ENCODE results near the gene DMPK.
"Not testable (repeated sequence)": the region's sequence is repeated elsewhere in the genome, so short reads cannot be mapped to it uniquely, and the experiment has no call there.

DMPK gene

DNA sequence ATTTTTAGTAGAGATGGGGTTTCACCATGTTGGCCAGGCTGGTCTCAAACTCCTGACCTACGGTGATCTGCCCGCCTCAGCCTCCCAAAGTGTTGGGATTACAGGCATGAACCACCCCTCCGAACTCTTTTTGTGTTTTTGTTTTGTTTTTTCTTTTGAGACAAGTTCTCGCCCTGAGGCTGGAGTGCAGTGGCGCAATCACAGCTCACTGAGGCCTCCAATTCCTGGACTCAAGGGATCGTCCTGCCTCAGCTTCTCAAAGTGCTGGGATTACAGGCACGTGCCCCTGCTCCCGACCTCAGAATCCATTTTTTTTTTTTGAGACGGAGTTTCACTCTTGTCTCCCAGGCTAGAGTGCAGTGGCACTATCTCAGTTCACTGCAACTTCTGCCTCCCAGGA is 24.6 kb downstream of the DMPK start:
- H3K27me3 ChIP-seq (ENCODE audit: control insufficient read depth, insufficient read depth, low read length) = peaks cover 3% of the 10 kb centered on the region; the same call in 1 of the 2 replicates

GRCh38 chr19:45754323-45754722 is 28.0 kb downstream of the DMPK start:
- H3K27ac ChIP-seq (ENCODE audit: low read depth, low read length) = no peak overlapping the region
- no peaks in the 10 kb centered on the region for H3K9me3 ChIP-seq (ENCODE audit: control insufficient read depth, insufficient read depth, low read length)
- no peak overlapping the region for H3K9ac ChIP-seq (ENCODE audit: low read depth, low read length)
- no peak overlapping the region for H3K4me3 ChIP-seq (ENCODE audit: low read depth, low read length)
- 0 out of 2 replicates have a peak, but pooled peaks cover 3% of the 10 kb centered on the region for H3K4me1 ChIP-seq (ENCODE audit: control insufficient read depth, insufficient read depth, low read length)
- H3K27me3 ChIP-seq (ENCODE audit: control insufficient read depth, insufficient read depth, low read length) = peaks cover 3% of the 10 kb centered on the region; the same call in 1 of the 2 replicates
- H3K36me3 ChIP-seq (ENCODE audit: control insufficient read depth, insufficient read depth, low read length) = no peaks in the 10 kb centered on the region

More for the DNA sequence above, 24.6 kb downstream of the DMPK start:
- Histone ChIP-seq H3K9ac (ENCODE audit: low read depth, low read length) (no peak overlapping the region), H3K36me3 (ENCODE audit: control insufficient read depth, insufficient read depth, low read length) (no peaks in the 10 kb centered on the region), H3K4me3 (ENCODE audit: low read depth, low read length) (no peak overlapping the region), H3K4me1 (ENCODE audit: control insufficient read depth, insufficient read depth, low read length) (0 out of 2 replicates have a peak, but pooled peaks cover 3% of the 10 kb centered on the region), H3K27ac (ENCODE audit: low read depth, low read length) (no peak overlapping the region), H3K9me3 (ENCODE audit: control insufficient read depth, insufficient read depth, low read length) (no peaks in the 10 kb centered on the region)

- Histone ChIP-seq H3K9me3 (ENCODE audit: control insufficient read depth, insufficient read depth, low read length) (no peaks in the 10 kb centered on the region), H3K27me3 (ENCODE audit: control insufficient read depth, insufficient read depth, low read length) (peaks cover 3% of the 10 kb centered on the region; the same call in 1 of the 2 replicates), H3K9ac (ENCODE audit: low read depth, low read length) (no peak overlapping the region), H3K36me3 (ENCODE audit: control insufficient read depth, insufficient read depth, low read length) (no peaks in the 10 kb centered on the region), H3K27ac (ENCODE audit: low read depth, low read length) (no peak overlapping the region), H3K4me3 (ENCODE audit: low read depth, low read length) (no peak overlapping the region), H3K4me1 (ENCODE audit: control insufficient read depth, insufficient read depth, low read length) (0 out of 2 replicates have a peak, but pooled peaks cover 3% of the 10 kb centered on the region)
Measured at GRCh38 chr19:45753548-45753947, 28.7 kb downstream of the DMPK start.

DNA sequence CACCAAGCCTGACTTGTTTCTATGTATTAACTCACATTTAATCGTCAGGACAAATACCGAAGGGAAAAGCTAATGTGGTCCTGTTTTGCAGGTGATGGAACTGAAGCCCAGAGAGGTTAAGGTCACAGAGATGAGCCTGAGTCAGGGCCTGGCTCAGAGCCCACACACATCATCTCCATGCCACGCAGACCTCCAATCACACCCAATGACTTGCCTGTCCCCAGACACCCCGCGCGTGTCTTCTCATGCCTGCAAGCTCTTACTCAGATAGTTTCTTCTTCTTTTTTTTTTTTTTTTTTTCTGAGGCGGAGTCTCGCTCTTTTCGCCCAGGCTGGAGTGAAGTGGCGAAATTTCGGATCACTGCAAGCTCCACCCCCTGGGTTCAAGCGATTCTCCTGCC is 29.7 kb downstream of the DMPK start:
- Histone ChIP-seq H3K36me3 (ENCODE audit: control insufficient read depth, insufficient read depth, low read length) (no peaks in the 10 kb centered on the region), H3K9me3 (ENCODE audit: control insufficient read depth, insufficient read depth, low read length) (no peaks in the 10 kb centered on the region), H3K27me3 (ENCODE audit: control insufficient read depth, insufficient read depth, low read length) (peaks cover 3% of the 10 kb centered on the region; the same call in 1 of the 2 replicates), H3K4me3 (ENCODE audit: low read depth, low read length) (no peak overlapping the region), H3K4me1 (ENCODE audit: control insufficient read depth, insufficient read depth, low read length) (0 out of 2 replicates have a peak, but pooled peaks cover 3% of the 10 kb centered on the region), H3K27ac (ENCODE audit: low read depth, low read length) (no peak overlapping the region), H3K9ac (ENCODE audit: low read depth, low read length) (no peak overlapping the region)

DNA sequence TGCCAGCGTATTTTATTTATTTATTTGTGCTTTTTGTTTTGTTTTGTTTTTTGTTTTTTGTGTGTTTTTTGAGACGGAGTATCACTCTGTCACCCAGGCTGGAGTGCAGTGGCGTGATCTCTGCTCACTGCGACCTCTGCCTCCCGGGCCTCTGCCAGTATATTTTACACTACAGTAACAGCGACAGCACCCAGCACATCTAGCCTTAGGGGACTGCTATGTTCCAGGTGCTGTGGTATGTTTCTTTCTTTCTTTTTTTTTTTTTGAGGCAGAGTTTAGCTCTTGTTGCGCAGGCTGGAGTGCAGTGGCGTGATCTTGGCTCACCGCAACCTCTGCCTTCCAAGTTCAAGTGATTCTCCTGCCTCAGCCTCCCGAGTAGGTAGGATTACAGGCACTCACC is 30.8 kb downstream of the DMPK start:
- not testable (repeated sequence) for H3K27ac ChIP-seq (ENCODE audit: low read depth, low read length); H3K4me3 ChIP-seq (ENCODE audit: low read depth, low read length); H3K9me3 ChIP-seq (ENCODE audit: control insufficient read depth, insufficient read depth, low read length); H3K27me3 ChIP-seq (ENCODE audit: control insufficient read depth, insufficient read depth, low read length); H3K4me1 ChIP-seq (ENCODE audit: control insufficient read depth, insufficient read depth, low read length); H3K36me3 ChIP-seq (ENCODE audit: control insufficient read depth, insufficient read depth, low read length); H3K9ac ChIP-seq (ENCODE audit: low read depth, low read length)

DNA sequence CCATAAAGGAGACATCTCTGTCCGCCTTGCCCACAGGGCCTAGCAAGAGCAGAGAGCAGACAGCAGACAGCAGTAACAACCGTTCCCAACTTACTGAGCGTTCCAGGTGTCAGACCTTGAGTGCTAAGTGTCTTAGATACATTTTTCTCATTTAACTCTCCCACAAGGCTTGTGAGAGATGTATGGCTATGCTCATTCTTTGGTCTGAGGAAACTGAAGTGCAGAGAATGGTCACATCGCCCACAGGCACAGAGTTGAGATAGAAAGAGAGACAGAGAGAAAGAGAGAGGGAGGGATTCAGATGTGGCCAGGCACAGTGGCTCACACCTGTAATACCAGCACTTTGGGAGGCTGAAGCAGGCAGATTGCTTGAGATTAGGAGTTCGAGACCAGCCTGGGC is 34.8 kb downstream of the DMPK start:
- Histone ChIP-seq H3K9ac (ENCODE audit: low read depth, low read length) (no peak overlapping the region), H3K4me3 (ENCODE audit: low read depth, low read length) (no peak overlapping the region), H3K36me3 (ENCODE audit: control insufficient read depth, insufficient read depth, low read length) (no peaks in the 10 kb centered on the region), H3K9me3 (ENCODE audit: control insufficient read depth, insufficient read depth, low read length) (no peaks in the 10 kb centered on the region), H3K4me1 (ENCODE audit: control insufficient read depth, insufficient read depth, low read length) (no peaks in the 10 kb centered on the region), H3K27me3 (ENCODE audit: control insufficient read depth, insufficient read depth, low read length) (no peaks in the 10 kb centered on the region), H3K27ac (ENCODE audit: low read depth, low read length) (no peak overlapping the region)

DNA sequence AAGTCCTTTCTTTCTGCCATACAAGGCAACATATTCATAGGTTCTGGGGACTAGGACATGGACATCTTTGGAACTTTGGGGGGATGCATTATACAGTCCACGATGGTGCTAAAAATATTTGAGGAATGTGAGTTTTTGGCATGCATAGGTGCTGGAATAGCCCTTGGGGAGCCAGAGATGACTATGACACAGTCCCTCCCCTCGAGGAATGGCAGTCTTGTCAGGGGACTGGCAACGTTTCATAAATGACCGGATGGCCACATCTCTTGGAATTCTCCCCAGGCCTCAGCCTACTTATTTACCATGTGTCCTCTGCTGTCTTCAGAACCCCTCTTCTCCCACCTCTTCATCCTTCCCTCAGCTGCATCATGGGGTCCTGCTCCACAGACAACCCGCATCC is 35.4 kb downstream of the DMPK start:
- H3K36me3 ChIP-seq (ENCODE audit: control insufficient read depth, insufficient read depth, low read length) = no peaks in the 10 kb centered on the region
- no peak overlapping the region for H3K4me3 ChIP-seq (ENCODE audit: low read depth, low read length)
- no peaks in the 10 kb centered on the region for H3K9me3 ChIP-seq (ENCODE audit: control insufficient read depth, insufficient read depth, low read length)
- no peak overlapping the region for H3K27ac ChIP-seq (ENCODE audit: low read depth, low read length)
- no peak overlapping the region for H3K9ac ChIP-seq (ENCODE audit: low read depth, low read length)
- H3K27me3 ChIP-seq (ENCODE audit: control insufficient read depth, insufficient read depth, low read length) = no peaks in the 10 kb centered on the region
- no peaks in the 10 kb centered on the region for H3K4me1 ChIP-seq (ENCODE audit: control insufficient read depth, insufficient read depth, low read length)

- Histone ChIP-seq H3K9ac (ENCODE audit: low read depth, low read length) (no peak overlapping the region), H3K27ac (ENCODE audit: low read depth, low read length) (no peak overlapping the region), H3K4me3 (ENCODE audit: low read depth, low read length) (no peak overlapping the region), H3K4me1 (ENCODE audit: control insufficient read depth, insufficient read depth, low read length) (no peaks in the 10 kb centered on the region), H3K27me3 (ENCODE audit: control insufficient read depth, insufficient read depth, low read length) (no peaks in the 10 kb centered on the region), H3K36me3 (ENCODE audit: control insufficient read depth, insufficient read depth, low read length) (no peaks in the 10 kb centered on the region), H3K9me3 (ENCODE audit: control insufficient read depth, insufficient read depth, low read length) (no peaks in the 10 kb centered on the region)
Measured at GRCh38 chr19:45745606-45746005, 36.7 kb downstream of the DMPK start.

DNA sequence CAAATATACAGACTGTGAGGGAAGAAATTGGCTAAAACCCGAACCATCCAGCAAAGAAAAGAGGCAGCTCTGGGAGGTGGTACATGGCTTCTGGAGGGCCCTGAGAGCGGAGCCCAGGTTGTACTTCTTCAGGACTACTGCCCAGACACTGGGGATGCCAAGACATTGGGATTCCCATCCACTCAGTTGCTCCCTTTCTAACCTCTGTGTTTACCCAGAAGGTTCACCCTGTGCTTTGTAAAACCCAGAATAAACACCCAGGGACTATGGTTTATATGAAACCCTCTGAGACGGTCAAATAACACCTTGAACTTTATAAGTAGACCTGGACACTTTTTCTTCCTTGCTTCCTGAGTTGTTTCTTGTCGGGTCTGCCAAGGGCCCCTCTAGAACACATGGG is 39.3 kb downstream of the DMPK start:
- no peak overlapping the region for H3K27ac ChIP-seq (ENCODE audit: low read depth, low read length)
- H3K4me1 ChIP-seq (ENCODE audit: control insufficient read depth, insufficient read depth, low read length) = no peaks in the 10 kb centered on the region
- no peak overlapping the region for H3K9ac ChIP-seq (ENCODE audit: low read depth, low read length)
- no peaks in the 10 kb centered on the region for H3K9me3 ChIP-seq (ENCODE audit: control insufficient read depth, insufficient read depth, low read length)
- H3K36me3 ChIP-seq (ENCODE audit: control insufficient read depth, insufficient read depth, low read length) = no peaks in the 10 kb centered on the region
- H3K4me3 ChIP-seq (ENCODE audit: low read depth, low read length) = no peak overlapping the region
- H3K27me3 ChIP-seq (ENCODE audit: control insufficient read depth, insufficient read depth, low read length) = no peaks in the 10 kb centered on the region

GRCh38 chr19:45739498-45740439 is 42.5 kb downstream of the DMPK start:
- no peaks in the 10 kb centered on the region for H3K4me1 ChIP-seq (ENCODE audit: control insufficient read depth, insufficient read depth, low read length)
- no peak overlapping the region for H3K4me3 ChIP-seq (ENCODE audit: low read depth, low read length)
- no peak overlapping the region for H3K9ac ChIP-seq (ENCODE audit: low read depth, low read length)
- H3K36me3 ChIP-seq (ENCODE audit: control insufficient read depth, insufficient read depth, low read length) = no peaks in the 10 kb centered on the region
- no peaks in the 10 kb centered on the region for H3K9me3 ChIP-seq (ENCODE audit: control insufficient read depth, insufficient read depth, low read length)
- no peak overlapping the region for H3K27ac ChIP-seq (ENCODE audit: low read depth, low read length)
- no peaks in the 10 kb centered on the region for H3K27me3 ChIP-seq (ENCODE audit: control insufficient read depth, insufficient read depth, low read length)

- H3K27ac ChIP-seq (ENCODE audit: low read depth, low read length) = no peak within 1 kb of the TSS
- H3K9ac ChIP-seq (ENCODE audit: low read depth, low read length) = no peak within 1 kb of the TSS
- H3K36me3 ChIP-seq (ENCODE audit: control insufficient read depth, insufficient read depth, low read length) = no peaks in the 10 kb centered on the region
- no peaks in the 10 kb centered on the region for H3K9me3 ChIP-seq (ENCODE audit: control insufficient read depth, insufficient read depth, low read length)
- H3K27me3 ChIP-seq (ENCODE audit: control insufficient read depth, insufficient read depth, low read length) = no peaks in the 10 kb centered on the region
- no peak within 1 kb of the TSS for H3K4me3 ChIP-seq (ENCODE audit: low read depth, low read length)
- H3K4me1 ChIP-seq (ENCODE audit: control insufficient read depth, insufficient read depth, low read length) = peaks cover 7% of the 10 kb centered on the region
Measured at GRCh38 chr19:45733160-45733810, 49.0 kb downstream of the DMPK start, which contains the start of gene MEIOSIN. TSS of gene MEIOSIN (plus strand) at chr19:45733439. CDS start at chr19:45735377, 1,938 bp downstream.
